NCI-H2196 (cell line): ENCODE data around the gene HOTAIR.

Source experiments
- DNase-seq: peaks from one replicate; lab custom pipeline; 2025; ENCODE audit not compliant: unreplicated experiment; lab: John Stamatoyannopoulos, UW

Gene HOTAIR

DNA sequence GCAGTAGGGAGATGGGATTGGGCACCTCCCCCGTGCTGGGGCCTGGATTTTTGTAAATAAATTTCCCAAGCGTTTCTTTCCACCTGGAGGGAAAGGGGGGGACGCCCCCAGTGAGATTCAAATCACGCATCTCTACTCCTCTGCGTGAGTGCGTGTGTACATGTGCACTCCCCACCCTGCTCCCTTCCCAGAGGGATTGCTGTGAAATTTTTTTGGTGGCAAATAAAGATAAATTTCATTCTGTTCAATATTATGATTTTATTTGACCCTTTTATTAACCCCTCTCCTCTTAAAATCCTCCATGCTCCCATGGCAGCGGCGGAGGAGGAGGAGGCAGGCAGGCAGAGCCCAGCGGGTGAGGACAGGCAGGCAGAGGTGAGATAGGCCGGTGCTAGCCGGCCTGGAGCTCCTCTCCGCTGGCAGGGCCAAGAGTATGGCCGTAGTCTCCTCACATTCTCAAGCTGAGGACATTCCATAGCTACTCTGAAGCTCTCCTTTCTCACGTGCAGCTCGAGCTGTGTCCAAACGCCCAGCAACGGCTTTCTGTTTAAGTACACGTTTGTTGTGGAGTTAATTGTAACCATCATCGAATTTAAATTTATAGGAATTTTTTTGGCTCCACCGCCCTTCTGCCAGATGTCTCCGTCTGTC lies 1.5 kb upstream of the HOTAIR start:
- DNase-seq, result no peak

DNA sequence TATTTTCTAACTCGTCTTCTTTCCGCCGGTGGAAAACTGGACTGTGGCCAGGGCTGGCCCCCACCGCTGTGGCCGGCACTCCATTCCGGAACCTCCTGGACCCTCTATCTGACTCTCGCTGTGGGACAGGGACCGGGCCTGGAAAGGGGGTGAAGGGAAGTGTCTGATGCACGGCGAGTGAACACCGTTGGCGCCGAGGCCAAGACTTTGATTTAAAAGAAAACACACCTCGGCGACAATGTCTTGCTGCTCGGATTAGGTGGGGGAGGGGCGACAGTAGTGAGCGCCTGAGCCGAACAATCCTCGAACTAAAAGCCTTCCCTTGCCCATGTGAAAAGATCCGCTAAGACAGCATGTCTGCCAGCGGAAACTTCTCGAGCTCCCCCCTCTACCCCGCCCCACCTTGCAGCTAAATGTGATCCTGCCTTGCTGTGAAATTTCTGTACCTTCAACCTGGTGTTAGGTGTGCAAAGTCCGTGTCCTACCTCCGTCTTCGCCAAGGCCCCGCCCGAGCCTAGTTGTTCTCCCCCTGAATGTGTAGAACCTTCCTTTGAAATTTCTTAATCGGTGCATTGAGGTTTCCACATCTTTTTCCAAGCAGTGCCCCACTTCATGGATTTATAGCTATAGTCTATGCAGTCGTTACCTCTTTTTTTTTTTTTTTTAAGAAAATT lies 862 bp upstream of the HOTAIR start:
- DNase-seq, result no peak

GRCh38 chr12:53975064-53975471 lies 314 bp upstream of the HOTAIR start:
- DNase-seq, result no peak

DNA sequence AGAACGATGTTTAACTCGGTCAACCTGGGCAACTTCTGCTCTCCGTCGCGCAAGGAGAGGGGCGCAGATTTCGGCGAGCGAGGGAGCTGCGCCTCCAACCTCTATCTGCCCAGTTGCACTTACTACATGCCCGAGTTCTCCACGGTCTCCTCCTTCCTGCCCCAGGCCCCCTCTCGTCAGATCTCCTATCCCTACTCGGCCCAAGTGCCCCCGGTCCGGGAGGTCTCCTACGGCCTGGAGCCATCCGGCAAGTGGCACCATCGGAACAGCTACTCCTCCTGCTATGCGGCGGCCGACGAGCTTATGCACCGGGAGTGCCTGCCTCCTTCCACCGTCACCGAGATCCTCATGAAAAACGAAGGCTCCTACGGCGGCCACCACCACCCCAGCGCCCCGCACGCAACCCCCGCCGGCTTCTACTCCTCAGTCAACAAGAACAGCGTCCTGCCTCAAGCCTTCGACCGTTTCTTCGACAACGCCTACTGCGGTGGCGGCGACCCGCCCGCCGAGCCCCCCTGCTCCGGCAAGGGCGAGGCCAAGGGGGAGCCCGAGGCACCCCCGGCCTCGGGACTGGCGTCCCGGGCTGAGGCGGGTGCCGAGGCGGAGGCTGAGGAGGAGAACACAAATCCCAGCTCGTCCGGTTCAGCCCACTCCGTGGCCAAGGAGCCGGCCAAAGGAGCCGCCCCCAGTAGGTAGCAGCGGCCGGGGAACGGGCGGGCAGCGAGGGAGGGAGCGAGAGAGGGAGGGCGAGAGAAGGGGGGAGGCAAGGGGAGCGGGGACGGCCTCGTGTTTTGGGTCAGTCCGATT lies 1.3 kb downstream of the HOTAIR start:
- no peak for DNase-seq

DNA sequence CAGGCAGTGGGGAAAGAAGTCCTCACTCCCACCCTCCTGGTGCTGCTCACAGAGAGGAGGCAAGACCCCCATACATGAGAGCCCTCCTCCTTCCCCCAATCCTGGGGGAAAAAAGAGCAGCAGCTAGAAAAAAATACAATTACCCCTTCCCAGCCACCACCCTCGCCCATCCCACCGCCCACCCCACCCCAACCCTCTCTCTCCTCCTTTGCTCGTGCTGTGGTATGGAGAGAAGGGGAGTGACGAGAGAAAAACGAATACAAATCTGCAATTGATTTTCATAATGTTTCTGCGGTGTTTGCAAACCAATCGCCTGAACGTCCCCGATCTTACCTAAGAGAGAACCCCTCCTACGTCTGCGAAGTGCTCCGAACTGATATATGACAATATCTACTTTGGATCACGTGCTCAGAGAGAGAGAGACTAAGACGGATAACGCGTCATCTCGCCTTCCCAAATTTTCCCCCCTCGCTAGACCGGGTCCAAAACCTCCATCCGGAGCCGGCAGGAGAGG lies 2.0 kb downstream of the HOTAIR start, which contains the start of gene HOXC11:
HOXC11 (plus strand) TSS at position 405 of the 514 bp plus-strand sequence. CDS start 116 bp downstream, outside the sequence.
- DNase-seq, result no peak

DNA sequence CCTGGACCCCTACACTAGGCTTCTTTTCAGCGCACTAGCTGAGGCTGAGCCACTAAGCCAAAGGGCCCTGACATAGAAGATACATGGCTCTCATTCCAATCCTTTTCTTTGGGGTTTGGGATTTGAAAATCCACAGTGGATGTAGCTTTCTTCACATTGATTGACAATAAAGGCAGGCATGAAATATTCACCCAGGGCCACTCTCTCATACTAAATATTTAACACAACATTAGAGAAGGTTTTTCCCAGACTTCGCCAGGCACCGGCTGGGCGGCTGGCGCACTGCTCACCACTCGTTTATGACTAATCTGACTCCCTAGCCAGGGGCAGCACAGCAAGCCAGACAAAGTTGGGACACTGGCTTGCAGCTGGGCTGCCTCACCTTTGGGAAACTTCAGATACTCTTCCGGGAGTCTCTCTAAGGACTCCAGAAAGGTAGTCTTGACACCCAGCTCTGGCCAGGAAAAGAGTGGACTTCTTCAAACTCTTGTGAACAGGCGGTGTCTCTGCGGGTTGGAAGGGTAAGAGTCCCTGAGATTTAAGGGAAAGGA lies 2.5 kb downstream of the HOTAIR start:
- DNase-seq, result no peak

DNA sequence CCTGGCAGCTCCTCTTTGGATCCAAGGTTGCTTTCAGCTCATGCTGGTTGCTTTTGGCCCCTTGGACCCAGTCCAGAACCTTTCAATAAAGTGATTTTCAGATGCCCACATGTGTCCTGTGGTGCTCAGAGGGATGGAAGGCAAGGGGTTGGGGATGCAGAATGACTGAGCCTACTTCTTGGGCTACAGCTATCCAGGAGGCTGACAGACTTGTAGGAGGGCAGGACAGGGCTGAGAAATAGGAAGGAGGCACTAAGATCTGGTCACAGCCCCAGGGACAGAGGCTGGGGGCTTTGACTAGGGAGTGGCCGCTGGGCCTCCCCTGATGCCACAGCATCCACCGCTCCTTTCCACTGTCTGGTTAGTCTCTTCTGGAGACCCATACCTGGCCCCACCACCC lies 3.1 kb downstream of the HOTAIR start:
- DNase-seq, result no peak

DNA sequence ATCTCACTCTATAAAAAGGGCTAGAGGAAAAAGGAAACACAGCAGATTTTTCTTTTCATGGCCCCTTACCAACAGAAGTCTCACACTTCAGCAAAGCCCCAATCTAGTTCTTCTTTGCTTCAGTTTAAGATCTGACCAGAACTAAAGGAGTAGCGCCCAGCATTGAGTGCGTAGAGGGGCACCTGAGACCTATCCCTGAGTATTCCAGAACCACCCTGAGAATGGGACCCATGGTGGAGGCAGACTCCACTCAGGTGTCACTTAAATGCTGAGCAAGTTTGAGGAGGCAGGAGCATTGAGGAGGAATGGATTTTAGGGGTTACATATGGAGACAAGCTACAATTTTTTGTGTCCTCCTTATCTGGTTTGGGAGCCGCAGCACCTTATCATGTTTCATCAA lies 3.6 kb downstream of the HOTAIR start:
- no peak for DNase-seq

- no peak for DNase-seq
These were observed 4.3 kb downstream of the HOTAIR start for GRCh38 chr12:53970451-53970850.

DNA sequence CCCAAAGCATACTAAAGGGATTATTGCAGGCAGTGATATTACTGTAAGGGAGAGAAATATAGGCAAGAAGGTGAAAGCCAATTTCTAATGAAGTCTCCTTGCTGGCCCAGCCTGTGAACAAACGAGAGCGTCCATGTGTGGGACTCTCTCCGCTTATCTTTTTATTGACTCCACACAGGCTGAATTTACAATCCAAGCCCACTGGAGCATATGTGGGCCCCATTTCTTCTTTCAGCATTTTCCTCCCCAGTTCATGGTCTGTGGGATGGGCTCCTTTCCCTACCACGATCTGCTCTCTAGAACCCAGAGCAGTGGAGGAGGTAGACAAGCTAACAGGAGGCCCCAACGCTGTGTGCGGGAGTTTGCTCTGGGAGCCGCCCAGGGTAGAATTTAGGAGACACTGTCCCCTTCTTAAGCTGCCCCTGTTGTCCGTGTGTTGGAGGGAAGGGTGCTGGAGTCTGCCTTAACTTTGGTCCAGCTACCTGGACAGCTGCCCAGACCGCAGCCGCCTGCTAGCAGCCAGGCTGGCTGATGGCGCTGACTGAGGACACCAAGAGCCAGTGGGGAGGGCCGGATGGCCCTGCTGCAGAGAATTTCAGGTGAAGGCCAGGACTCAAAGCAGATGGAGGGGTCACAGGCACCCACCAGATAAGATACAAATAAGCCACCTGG lies 5.0 kb downstream of the HOTAIR start:
- peak; percentile 23 for DNase-seq

- no peak for DNase-seq
These were observed 6.3 kb downstream of the HOTAIR start for GRCh38 chr12:53968214-53969127.

DNA sequence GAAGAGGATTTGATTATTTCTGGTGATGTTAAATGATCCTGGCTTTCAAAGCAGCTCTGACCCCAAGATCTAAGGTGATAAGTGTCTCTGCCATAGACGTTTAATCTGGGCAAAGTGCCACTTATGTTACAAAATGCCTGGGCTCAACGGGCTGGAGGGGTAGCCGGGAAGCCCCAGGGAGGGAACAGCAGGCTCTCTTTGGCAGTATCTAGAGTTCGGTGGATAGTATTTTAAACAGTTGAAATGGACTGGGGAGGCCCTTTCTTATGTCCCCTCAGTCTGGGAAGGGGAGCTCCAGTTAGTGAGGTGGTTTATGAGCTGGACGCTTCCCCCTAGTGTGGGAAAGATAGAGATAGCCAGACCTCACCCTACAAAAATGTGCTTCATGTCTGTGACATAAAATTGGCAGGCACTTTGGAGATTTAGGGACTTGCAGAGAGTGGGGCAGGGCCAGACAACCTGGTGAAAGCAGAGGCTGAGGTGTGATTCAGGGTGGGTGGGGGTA lies 7.3 kb downstream of the HOTAIR start:
- no peak for DNase-seq

DNA sequence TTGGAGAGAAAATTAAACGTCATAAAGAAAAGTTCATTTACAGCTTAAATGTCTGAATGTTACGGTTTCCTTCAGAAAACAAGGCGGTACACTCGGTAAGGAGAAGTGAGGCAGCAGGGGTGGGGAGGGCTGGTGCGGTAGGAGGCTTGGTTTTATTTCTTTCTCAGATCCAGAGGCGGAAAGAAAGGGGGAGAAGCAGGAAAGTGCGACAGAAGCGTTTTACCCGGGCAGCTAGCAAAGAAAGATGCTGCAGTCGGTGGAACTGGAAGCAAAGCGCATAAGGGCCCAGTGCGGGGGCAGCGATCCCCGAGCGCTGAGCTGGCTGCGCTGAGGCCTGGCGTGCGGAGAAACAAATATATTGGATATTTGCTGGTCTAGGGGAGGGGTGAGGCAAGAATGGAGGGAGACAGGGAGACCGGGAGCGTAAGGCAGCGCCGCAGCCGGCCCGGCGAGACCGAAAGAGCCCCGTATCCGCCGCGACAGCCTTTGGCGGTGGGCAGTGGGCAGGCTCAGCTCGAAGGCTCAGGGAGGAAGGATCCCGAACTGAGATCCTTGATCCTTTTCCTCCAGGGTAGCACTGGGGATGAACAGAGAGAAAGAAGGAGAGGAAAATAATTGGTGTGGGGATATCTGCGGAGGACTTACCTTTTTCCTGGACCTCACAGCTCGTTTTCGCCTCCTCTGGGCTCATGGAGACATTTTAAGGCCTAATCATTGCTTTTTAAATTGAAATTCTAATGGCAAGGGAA lies 8.2 kb downstream of the HOTAIR start:
- no peak for DNase-seq

GRCh38 chr12:53966085-53966384 lies 8.7 kb downstream of the HOTAIR start:
- DNase-seq, result no peak

DNA sequence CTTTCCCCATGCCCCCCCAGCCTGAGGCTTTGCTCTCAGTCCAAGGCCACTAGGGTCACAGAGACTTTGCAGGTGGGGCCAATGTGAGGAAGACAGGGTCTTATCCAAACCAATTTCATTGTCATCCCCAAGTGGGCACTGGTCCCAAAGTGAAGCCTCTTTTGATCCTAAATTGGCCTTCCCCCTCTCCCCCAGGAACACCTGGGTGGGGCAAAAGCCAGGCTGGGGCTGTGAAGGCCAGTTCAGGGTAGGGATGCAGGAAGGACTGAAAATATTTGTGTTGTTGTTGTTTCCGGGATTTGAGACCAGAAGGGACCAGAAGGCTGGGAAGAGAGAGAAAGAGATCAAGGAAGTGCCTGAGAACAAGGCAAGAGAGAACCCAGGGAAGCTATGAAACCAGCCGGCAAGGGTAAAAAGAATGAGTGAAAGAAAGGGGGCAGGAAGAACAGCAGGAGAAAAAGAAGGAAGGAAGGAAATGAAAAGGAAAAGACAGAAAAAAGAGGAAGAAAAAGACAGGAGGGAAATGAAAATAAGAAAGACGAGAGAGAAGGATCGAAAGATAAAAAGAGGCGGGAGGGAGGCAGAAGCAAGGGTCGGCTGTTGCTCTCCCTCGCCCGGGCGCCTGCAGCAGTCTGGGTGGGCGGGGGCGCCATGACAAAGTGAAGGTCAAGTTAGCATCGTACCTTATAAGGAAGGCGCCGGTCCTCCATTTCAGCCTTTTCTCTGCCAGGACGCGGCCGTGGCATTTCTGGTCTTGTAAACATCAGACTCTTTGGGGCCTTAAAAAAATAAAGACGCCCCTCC lies 9.3 kb downstream of the HOTAIR start:
- no peak for DNase-seq

DNA sequence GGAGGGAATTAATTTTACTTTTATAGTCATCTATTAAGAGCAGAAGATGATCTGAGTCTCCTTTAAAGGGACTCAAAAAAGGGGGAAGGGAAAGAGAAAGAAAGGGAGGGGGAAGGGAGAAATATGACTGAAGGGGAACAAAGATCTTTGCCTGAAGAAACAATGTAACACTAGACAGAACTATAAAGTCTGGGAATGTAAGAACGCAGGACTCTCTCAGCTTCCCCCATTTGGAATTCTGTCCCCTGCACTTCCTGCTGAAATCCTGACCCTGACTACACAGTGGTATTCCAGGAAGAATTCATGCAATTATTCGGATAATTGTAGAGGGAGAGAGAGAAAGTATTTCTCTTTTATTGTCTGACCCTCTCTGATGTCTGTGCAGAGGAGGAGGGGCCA lies 10.4 kb downstream of the HOTAIR start:
- DNase-seq, result no peak

- DNase-seq, result no peak
These were observed 11.1 kb downstream of the HOTAIR start for GRCh38 chr12:53963434-53964314.
